ENCODE results near the gene ZNF599.
A peak's percentile ranks its signal among the peaks of the same experiment; 100 is the strongest.
"Not testable (repeated sequence)": the region's sequence is repeated elsewhere in the genome, so short reads cannot be mapped to it uniquely, and the experiment has no call there.

ZNF599 gene

DNA sequence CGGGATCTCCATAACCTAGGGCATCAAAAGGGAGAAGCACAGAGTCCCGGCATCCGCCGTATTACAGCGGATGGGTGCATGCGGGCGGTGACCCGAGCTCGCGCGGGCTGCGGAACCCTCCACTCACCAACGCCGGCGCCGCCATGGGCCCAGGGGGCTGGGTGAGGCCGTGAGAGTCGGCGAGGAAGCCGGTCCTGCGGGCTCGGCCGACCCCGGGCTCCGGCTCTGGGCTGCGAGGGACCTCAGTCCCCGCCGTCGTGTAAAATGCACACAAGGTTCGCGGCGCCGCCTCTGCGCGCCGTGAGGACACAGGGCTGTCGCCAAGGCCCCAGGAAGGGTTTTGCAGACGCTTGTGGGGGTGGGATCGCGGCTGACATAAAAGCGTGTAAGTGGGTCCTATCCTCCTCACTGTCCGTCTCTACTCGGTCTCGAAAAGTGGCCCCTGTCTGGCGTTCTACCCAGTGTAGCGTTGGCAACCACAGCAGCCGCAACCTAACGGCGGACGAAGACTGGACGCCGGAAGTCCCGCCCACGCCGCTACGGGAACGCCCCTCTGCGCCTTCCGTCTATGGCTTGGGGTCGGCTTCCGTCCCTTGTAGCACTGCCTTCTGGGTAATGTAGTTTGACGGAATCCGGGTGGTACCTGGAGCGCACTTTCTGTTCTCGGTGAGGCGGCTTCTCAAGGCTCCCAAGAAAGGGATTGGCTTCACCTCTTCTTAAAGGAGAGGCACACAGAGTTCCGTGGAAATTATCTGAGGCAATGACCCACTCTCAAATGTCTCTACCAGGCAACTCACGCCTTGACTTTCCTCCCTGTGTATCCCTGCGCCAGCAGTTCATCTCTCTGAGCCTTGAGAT lies at the start of gene ZNF599:
TSS of gene ZNF599 (minus strand) at position 519 of the 858 bp plus-strand sequence. CDS start at position 145, 374 bp downstream.
- DNase-seq = peak; percentile 81

DNA sequence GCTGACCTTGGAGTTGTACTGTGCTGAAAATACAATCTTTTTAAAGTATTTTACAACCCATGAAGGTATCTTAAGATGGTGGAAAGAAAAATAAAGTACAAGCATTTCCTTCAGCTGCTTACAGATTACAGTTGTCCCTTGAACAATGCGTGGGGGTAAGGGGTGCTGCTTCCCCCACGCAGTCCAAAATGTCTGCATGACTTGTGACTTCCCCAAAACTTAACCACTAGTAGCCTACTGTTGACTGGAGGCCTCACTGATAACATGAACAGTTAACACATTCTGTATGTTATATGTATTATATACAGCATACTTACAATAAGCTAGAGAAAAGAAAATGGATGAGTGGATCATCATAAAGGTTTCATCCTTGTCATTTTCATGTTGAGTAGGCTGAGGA lies 45.3 kb upstream of the ZNF599 start:
- no peak for DNase-seq

DNA sequence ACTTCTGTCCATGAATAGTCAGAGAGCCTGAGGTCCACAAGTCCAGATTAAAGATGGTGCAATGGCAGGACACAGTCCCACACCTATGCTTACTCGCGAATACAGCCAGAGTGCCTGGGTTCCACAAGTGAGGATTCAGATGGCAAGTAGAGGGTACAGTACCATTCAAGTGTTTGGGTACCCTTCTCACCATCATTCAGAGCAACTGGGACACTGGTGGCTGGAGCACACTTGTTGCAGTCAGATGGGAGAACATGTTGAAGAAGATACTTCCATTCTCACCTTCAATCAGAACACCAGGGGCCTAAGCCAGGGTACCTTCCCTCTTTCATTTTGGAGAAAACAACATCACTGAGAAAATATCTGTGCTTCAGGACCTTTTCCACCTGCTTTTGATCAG lies 43.7 kb upstream of the ZNF599 start:
- no peak for DNase-seq

DNA sequence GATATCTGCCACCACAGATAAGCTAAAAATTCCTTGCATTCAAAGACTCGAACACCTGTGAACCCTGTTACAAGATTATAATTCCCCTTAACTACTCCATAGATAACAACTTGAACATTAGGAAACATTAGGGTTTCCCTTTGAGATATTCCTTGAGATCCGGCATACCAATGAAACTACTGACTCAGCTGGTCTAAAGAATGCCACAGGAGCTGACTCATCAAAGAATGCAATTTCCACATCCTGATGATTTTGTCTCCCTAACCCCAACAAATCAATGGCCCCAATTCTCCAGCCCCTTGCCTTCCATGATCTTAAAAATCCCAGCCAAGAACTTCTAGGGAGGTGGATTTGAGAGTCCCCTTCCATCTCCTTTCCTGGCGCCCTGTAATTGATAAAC lies 35.6 kb upstream of the ZNF599 start:
- DNase-seq = no peak

DNA sequence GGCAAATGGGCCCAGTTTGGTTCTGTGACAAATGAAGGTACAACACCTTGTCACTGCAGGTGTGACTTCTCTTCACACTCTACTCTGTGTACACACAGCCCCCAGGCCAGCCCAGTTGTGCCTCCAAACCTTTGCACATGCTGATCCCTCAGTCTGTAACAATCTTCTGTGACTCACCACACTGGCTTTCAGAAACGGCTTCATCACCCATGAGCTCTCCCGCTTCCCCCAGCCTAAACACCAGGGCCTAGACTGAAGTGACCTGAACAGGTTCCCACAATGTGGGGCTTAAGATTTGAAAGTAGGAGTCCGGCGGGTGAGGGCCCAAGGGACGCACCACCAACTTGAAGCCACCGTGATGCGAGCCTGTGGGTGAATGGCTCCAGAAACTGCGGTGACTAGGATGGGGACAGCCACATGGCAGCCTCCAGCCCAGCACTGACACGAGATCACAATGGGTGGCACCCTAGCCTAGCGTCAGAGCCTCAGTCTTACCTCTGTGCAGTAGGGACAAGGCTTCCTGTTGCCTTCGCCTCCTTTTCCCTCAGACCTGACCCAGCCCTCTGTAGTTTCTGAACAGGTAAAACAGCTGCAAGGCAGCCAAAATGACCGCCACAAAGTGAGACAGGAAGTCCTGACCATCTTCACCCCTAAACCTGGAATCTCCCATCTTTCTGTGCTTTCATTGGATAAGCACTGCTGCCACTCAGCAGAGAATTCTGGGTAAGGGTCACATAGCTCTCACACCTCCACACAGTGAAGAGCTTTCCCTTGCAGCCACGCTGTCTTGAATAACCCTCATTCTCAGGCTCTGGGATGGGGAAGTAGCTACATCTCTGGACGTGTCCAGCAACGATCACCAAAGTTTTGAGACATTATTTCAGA lies 34.2 kb upstream of the ZNF599 start:
- no peak for DNase-seq

DNA sequence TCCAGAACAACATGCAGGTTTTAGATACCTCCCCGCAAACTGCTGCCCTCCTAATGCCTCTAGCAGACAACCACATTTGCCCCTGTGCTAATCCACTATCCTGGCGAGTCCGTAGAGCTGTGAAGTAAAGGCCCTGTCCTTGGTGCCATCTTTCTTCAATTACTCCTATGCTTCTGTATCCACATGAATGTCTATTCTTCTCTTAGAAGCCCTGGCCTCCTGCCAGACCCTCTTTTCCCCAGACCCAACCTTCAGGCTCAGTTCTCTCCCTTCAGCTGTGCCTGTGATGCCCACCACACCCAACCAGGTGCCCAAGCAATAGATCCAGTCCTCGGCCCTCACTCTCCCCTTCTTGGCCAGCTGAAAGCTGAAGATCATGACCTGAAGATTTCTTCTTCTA lies 31.1 kb upstream of the ZNF599 start:
- DNase-seq = no peak

DNA sequence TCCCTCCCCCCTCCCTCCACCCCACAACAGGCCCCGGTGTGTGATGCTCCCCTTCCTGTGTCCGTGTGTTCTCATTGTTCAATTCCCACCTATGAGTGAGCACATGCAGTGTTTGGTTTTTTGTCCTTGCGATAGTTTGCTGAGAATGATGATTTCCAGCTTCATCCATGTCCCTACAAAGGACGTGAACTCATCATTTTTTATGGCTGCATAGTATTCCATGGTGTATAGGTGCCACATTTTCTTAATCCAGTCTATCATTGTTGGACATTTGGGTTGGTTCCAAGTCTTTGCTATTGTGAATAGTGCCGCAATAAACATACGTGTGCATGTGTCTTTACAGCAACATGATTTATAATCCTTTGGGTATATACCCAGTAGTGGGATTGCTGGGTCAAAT lies 23.9 kb upstream of the ZNF599 start:
- not testable (repeated sequence) for DNase-seq

DNA sequence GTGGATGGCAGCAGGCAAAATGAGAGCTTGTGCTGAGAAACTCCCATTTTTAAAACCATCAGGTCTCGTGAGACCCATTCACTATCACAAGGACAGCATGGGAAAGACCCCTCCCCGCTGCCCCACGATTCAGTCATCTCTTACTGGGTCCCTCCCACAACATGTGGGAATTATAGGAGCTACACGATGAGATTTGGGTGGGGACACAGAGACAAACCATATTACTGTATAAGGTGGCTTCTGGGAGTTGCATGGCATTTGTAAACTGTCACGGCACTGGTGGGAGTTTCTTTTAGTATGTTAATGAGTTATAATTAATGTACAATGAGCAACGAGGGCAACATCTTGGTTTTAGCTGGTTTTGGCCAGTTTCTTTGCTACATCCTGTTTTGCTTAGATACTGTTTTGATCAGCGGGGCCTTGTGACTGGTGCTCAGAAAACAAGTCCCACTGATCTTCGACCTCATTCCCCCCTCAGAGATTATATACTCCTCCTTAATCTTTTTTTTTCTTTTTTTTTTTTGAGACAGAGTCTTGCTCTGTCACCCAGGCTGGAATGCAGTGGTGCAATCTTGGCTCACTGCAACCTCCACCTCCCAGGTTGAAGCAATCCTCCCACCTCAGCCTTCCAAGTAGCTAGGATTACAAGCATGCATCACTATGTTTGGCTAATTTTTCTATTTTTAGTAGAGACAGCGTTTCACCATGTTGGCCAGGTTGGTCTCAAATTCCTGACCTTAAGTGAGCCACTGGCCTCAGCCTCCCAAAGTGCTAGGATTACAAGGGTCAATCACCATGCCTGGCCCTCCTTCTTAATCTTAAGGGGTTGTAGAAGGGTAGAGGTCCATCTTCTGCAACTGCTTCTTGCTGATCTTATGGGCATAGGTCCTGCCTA lies 21.3 kb upstream of the ZNF599 start:
- DNase-seq = no peak

DNA sequence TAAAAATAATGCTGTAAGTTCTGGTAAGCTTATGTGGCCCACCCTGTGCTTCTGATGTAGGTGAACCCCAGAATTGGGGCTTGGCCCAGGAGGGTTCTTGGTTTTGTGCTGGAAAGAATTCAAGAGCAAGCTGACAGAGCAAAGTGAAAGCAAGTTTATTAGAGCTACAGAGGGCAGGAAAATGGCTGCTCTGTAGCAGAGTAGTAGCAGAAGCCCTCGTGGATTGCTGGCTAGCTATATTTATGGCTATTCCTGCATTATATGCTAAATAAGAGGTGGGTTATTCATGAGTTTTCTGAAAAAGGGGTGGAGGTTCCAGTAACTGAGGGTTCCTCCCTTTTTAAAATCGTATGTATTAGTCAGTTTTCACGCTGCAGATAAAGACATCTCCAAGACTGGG lies 20.6 kb upstream of the ZNF599 start:
- DNase-seq = no peak

DNA sequence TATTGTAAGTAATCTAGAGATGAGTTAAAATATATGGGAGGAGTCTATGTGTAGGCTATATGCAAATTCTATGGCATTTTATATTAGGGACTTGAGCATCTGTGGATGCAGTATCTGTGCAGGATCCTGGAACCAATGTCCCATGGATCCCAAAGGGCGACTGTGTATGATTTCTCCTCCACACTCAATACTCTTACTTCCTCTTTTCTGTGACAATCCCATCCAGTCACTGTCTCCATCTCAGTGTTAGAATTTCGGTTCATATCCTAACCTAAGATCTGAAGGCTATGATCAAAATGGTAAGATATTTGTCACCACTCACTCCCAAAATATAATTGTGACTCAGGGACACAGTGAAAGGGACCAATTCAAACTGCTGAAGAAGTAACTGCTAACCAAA lies 15.1 kb upstream of the ZNF599 start:
- no peak for DNase-seq

DNA sequence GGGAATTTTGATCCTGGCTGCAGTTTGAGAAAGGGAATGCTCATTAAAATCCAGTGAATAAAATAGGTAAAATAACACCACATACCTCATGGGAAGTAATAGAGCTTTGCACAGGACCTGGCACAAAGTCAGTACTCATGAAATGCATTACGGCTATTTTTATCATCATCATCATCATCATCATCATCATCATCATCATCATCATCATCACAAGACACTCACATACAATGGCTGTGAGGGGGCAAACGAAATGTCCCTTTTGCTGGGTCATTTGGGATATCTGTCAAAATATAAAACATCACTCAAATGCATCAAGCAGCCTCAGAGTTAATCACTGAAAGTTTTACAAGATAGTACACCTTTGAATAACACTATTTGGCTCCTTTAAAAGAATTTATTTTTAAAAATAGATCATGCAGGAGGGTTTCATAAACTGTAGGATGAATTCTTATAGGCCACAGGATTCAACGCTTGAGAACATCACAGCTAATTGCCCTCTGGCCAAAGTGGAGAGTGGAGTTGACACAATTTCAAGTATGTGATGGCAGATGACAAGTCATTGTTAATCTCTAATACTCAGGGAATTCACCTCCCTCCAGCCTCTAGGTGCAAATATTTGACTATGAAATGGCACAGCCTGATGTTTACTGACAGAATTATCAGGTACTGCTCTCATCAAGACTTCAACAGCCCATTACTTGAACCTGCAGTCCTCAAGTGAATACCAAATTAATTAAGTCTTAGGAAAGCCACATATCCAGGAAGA lies 14.2 kb upstream of the ZNF599 start:
- no peak for DNase-seq

DNA sequence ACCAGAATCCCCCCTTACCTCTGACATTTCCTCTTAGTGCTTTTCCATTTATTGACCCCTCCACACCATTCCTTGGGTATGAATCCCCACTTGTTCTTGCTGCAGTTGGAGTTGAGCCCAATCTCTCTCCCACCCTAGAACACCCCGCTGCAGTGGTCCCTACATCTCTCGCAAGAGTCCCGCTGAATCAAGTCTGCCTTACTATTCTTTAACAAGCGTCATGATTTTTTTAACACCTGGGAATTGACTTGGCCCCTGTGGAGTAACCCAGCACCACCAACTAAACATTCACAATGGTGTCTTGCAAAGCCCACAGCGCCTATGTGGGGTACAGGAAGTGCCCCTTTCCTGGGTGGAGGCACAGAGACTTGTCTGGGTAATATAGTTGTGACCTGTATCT lies 13.2 kb upstream of the ZNF599 start:
- no peak for DNase-seq

DNA sequence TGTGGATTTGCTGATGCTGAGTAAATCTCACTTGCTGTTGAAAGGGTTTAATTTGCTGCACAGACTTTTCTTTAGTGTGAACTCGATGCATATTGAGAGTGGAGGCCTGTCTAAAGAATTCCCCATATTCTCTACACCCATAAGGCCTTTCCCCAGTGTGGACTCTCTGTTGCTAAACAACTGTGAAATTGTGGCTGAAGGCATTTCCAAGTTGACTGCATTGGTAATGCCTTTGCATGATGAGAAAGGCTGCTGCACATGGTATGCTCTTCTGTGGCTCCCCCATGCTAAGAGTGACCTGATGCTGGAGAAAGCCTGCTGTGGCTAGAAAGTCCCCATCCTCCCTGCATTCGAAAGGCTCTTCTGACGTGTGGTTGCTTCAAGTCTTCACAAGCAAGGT lies 6.6 kb upstream of the ZNF599 start:
- DNase-seq = no peak

DNA sequence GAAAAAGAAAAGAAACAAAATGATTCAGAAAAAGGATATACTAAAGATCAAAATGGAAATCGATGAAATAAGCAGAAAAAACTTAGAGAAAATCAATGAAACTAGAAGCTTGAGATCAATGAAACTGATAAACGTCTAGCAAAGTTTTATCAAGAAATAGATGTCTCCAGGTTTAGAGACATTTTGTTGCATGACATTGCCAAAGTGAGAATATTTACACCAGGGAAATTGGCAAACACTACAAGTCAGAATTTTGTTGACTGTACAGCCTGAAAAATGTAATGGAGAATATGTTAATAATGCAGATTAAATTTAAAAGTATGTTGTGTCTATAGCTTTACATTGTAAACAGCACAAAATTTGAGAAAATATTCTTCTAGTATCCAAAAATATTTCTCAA lies 5.3 kb upstream of the ZNF599 start:
- no peak for DNase-seq

DNA sequence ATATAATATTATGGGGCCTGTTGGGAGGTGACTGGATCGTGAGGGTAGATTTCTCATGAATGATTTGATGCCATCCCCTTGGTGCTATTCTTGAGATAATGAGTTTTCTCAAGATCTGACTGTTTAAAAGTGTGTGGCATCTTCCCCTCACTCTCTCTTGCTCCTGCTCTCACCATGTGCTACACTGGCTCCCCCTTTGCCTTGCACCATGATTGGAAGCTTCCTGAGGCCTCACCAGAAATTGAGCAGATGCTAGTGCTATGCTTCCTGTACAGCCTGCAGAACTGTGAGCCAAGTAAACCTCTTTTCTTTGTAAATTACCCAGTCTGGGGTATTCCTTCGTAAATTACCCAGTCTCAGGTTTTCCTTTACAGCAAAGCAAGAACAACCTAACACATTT lies 1.8 kb upstream of the ZNF599 start:
- no peak for DNase-seq

DNA sequence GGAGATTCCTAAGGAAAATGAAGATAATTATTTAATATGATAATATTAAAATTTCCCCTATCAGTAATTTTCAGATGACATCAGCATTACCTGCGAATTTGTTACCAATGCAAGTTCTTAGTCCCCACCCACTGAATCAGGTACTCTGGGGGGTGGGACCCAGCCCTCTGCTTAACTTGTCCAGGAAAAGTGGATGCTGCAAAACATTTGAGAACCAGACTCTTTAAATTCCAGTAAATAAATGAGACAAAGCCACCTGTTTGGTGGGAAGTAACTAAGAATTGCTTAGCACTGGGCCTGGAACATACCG lies 495 bp upstream of the ZNF599 start:
- no peak for DNase-seq

DNA sequence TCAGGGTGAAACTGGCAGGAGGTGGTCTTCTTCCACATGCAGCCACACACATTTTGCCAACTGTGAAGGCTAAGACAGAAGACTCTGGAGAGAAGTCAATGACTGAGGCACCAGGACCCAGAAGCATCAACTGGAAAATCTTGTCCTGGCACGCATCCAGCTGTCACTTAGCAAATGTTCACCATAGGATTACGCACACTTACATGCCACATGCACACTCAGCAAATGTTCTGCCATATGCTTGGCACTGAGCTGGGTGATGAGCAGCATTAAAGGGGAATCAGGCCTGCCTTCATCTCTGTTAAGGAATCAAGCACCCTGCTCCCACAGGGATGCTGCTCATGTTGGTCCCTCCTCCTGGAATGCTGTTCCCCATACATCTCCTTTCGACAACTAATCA lies 5.1 kb downstream of the ZNF599 start:
- DNase-seq = no peak

DNA sequence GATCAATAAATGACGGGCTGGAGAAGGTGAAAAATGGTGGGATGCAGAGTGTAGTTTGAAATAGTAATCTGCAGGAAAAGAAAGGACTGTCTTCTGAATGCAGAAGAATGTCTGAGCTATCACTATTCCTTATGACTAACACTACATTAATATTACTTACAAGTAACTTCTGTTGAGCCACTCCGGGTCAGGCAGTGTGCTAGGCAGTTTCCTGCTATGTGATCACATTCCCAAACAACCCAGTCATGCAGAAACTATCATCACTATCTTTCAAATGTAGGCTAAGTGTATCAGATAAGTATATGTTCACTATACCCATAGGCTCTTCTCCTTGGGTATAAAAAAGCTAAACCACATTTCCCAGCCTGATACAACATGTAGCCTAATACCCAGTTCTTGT lies 6.6 kb downstream of the ZNF599 start:
- DNase-seq = no peak

DNA sequence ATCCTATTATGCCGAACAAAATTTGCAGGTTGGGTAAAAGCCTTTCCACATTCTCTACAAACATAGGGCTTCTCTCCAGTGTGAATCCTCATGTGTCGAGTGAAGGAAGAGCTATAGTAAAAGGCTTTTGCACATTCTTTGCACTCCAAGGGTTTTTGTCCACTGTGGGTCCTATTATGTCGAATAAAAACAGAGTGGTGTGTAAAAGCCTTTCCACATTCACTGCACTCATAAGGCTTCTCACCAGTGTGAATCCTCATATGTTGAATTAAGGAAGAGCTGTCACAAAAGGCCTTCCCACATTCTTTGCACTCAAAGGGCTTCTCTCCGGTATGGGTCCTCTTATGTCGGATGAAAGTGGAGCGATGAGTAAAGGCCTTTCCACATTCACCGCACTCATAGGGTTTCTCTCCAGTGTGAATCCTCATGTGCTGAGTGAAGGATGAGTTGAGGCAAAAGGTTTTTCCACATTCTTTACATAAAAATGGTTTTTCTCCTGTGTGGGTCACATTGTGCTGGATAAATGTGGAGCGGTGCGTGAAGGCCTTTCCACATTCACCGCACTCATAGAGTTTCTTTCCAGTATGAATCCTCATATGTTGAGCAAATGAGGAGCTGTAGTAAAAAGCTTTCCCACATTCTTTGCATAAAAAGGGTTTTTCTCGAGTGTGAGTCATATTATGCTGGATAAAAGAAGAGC lies 13.6 kb downstream of the ZNF599 start:
- no peak for DNase-seq

DNA sequence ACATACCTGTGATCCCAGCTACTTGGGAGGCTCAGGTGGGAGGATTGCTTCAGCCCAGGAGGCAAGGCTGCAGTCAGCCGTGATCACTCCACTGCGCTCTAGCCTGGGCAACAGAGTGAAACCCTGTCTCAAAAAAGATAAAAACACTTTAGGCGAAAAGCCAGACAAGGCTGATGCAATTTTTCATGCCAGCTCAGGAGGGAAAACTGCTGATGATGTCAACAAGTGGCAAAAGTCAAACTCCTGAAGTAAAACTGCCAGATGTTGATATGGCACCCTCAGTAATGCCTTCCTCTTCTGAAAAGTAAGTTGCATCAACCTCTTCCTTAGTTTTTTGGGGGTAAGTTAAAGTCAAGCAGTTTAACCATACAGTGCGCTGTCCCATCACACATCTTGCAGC lies 15.6 kb downstream of the ZNF599 start:
- DNase-seq = no peak

DNA sequence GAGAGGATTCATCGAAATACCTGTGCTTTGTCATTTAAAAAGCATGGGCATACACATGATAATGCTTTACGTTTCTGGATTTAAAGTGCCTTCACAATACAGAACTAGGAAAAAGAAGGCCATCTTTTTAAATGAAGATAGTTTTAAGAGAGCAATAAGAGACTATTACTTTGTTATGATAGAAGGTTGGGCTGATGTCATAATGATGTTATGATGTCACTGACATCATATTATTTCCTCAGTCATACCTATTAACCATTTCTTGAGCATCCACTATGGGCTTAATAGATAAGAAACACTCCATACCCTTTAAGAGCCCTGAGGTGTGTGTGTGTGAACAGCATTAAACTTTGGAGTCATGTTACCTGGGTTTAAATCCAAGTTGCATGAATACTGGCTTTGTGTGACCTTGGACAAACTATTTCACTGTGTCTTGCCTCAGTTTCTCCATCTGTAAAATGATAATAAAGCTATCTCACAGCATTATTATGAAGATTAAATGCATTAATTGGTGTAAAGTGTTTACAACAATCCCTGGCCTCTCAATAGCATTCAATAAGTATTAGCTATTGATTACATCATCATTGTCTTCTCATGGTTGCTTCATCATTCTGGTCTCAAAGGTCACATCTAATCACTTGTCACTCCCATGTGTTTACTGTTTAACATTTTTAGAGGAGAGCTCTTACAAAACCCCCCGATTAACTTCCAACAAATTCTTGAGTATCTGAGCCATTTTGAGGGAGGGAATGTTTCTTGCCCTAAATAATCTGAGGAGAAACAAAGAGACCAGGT lies 27.9 kb downstream of the ZNF599 start:
- no peak for DNase-seq

Data from DMS153 (cell line).